Measurements from ENCODE around the gene MIEN1.
"Not testable (repeated sequence)": the region's sequence is repeated elsewhere in the genome, so short reads cannot be mapped to it uniquely, and the experiment has no call there.

MIEN1 gene

GRCh38 chr17:39757176-39757662 is 26.9 kb upstream of the MIEN1 start:
- no peak for DNase-seq
- intact Hi-C loops (cut with DNase I), result no loop called here

DNA sequence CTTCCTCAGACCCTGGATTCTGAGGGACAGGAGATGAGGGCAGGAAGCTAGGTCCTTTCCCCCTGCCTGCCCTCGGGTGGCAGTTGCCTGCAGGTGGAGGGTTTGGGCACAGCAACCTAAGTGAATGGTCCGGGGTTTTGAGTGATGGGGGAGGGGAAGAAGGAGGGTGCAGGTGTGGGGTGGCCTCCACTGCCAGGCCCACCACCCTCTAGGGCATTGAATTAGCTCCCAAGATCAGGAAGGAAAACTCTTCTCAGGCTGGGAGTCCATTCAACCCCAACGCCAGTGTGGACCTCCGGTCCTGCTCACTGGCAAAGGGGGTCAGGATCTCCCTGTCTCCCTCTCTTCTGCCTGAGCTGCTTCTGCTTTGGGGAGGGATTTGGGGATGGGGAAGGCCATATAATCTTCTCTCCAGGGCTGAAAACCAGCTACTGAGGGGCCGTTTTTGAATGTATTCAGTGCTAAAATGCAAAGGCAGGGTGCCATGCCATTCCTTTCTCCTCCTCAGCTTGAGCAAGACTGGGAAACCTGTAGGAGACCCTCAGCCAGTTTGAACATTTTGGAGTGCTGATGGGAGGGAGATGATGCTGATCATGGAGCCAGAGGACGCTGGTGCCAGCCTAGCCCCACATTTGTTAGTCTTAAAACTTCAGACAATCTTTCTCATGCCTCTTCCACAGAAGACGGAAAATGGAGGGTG is 26.2 kb upstream of the MIEN1 start:
- DNase-seq, result peak in 1 of 42 donors; percentile 37
- intact Hi-C loops (cut with DNase I), result no loop called here

DNA sequence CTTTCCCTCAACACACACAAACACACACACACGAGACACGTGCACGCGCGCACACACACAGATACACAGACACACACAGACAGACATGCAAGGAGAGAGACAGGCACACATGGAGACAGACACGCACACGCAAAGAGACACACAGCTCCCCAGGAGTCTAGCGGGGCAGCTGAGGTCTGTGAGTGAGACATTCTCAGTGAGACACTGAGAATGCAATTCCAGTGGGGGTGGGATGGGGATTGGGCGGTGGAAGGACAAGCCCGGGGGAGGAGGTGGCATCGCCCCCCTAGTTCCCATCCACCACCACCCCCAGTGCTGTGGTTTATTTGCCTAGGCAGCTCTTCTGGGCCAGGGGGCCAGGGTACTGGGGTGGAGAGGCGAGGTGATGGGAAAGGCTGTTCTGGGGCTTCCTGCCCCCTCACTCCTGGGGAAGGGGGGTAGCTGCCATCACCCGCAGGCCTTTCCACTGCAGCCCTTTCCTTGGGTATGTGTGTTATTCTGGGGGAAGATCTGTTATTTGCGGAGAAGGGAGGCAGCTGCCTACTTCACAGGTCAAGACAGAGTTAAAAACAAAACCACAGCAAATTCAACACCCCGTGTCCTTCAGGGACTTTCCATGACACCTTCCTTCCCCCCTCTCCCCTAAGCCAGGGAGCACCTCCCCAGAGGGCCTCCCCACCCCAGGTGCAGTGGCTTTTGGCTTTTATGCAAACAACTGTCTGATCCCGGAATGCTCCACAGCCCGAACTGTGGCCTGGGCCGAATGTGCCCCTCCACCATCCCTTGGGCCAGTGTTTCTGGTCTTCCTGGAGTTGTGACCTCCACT is 25.4 kb upstream of the MIEN1 start:
- DNase-seq, result peak in 2 of 42 donors; percentile 17 to 37
- intact Hi-C loops (cut with DNase I), result no loop called here

- peak in 1 of 42 donors; percentile 43 for DNase-seq
- intact Hi-C loops (cut with DNase I), result no loop called here
Measured at GRCh38 chr17:39754958-39755553, 24.7 kb upstream of the MIEN1 start.

- DNase-seq, result peak; percentile 61 to 95 (median 89)
- intact Hi-C loops (cut with DNase I), result no loop called here
Measured at GRCh38 chr17:39754161-39754957, 24.0 kb upstream of the MIEN1 start.

DNA sequence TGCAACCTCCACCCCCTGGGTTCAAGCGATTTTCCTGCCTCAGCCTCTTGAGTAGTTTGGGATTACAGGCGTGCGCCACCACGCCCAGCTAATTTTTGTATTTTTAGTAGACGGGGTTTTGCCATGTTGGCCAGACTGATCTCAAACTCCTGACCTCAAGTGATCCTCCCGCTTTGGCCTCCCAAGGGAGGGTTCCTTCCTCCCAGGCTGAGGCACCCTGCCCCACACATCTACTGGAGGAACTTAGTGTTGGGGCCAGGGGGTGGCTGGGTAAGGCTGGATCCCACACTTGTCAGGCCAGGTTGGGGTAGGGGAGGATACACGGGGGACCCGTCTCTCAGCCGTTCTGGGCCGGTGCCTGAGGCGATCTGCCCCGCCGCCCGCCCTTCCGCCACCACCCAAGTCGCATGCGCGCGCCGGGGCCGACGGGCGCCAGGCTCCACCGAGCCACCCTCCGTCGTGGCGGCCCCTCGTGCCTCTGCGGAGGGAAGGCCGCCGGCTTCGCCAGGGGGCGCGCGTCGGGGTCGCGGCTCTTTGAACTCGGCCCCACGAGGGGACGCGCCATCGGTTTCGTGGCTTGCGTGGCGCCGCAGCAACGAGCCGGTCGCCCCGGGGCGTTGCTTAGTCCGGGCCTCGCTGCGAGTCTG is 23.3 kb upstream of the MIEN1 start:
- peak in 28 of 42 donors; percentile 23 to 71 (median 46) for DNase-seq
- intact Hi-C loops (cut with DNase I), result loop anchor here (2.0 kb wide), 1 partner anchor 133 kb away; no protein-coding TSS in a partner anchor

GRCh38 chr17:39752241-39752881 is 22.0 kb upstream of the MIEN1 start:
- intact Hi-C loops (cut with DNase I), result loop anchor here (2.0 kb wide), 1 partner anchor 132 kb away; no protein-coding TSS in a partner anchor
- DNase-seq, result peak in 1 of 42 donors; percentile 23

- intact Hi-C loops (cut with DNase I), result loop anchor here (2.0 kb wide), 1 partner anchor 131 kb away; no protein-coding TSS in a partner anchor
- DNase-seq, result peak in 1 of 42 donors; percentile 38
Measured at GRCh38 chr17:39751637-39752036, 21.3 kb upstream of the MIEN1 start.

- DNase-seq, result no peak
- intact Hi-C loops (cut with DNase I), result no loop called here
Measured at GRCh38 chr17:39751016-39751543, 20.7 kb upstream of the MIEN1 start.

DNA sequence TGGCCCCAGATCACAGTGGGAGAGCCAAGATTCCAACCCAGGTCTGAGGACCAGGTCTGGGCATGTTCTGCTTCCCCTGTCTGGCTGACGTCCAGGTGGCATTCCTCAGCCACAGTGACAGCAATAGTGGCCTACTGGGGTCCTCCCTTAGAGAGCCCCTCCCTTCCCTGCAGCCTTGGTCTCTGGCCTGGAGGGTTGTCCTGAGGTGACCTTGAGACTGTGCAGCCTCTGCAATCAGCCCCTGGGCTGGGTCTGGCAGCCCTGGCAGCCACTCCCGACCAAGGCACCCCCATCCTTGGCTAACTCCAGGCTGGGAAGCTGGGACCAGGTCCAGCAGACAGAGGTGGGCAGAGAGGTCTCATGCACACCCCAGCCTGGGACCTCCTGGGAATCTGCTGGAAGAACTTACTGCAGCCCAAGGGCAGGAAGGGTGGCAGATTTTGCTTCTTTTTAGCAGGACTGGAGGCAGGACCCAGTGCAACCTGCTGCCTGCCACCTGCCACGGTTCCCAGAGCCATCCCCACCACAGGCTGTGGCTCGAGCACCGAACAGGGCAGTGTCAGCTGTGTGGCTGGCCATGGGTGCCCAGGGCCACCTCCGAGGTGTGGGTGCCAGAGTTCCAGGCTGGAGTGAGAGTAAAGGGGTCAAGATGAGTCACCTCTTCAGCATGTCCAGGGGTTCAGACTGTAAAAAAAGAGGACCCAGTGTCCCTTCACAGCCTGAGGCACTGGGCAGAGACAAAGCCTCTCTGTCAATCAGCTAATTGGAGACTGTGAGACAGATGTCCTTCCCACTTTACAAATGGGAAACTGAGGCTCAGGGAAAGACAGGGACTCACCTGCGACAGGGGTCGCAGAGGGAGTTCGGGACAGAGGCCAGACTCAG is 20.0 kb upstream of the MIEN1 start:
- peak in 1 of 42 donors; percentile 37 for DNase-seq

DNA sequence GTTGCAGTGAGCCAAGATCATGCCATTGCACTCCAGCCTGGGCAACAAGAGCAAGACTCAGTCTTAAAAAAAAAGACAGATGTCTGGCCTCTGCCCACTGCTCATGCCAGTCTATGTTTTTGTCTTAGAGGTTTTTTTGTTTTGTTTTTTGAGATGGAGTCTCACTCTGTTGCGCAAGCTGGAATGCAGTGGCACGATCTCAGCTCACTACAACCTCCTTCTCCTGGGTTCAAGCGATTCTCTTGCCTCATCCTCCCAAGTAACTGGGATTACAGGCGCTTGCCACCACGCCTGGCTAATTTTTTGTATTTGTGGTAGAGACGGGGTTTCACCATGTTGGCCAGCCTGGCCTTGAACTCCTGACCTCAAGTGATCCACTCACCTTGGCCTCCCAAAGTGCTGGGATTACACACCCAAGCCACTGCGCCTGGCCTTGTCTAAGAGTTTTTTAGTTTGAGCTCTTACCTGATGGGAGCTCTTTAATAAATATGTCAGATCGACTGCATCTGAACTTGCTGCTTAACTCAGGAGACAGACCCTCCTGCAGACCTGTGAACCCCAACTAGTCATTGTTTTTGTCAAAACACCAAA is 18.2 kb upstream of the MIEN1 start:
- intact Hi-C loops (cut with DNase I), result not testable (repeated sequence)
- DNase-seq, result peak in 1 of 42 donors; percentile 5

More for the DNA sequence above, 20.0 kb upstream of the MIEN1 start:
- intact Hi-C loops (cut with DNase I), result no loop called here

DNA sequence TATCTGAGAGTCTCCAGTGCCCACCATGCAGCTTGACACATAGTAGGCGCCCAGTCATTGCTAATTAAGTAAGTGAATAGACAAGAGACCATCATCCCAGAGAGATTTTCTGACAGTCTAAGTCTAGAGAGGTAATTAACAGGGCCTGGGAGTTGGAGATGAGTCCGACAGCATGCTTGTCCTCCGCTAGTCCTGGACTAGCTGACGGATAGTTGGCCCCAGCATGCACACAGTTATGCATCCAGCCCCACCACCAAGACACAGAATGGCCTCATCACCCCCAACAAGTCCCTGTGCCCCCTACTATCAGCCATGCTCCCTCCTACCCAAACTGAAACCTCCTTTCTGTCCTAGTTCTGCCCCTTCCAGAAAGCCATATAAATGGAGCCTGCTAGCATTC is 17.4 kb upstream of the MIEN1 start:
- DNase-seq, result peak in 1 of 42 donors; percentile 5
- intact Hi-C loops (cut with DNase I), result no loop called here

GRCh38 chr17:39746145-39746461 is 15.8 kb upstream of the MIEN1 start:
- DNase-seq, result peak in 1 of 42 donors; percentile 0
- intact Hi-C loops (cut with DNase I), result no loop called here

- peak in 1 of 42 donors; percentile 14 for DNase-seq
- intact Hi-C loops (cut with DNase I), result no loop called here
Measured at GRCh38 chr17:39745335-39746144, 15.2 kb upstream of the MIEN1 start.

GRCh38 chr17:39744836-39745215 is 14.5 kb upstream of the MIEN1 start:
- DNase-seq, result no peak
- intact Hi-C loops (cut with DNase I), result no loop called here
